Neural cell (in vitro differentiated cells): ENCODE measurements around the gene LRRC8D. TPM values are rescaled to one million over a fixed set of nuclear protein-coding genes. Genes with fewer than 3 reads are reported as not detected.

ENCODE experiments used
- H2AFZ ChIP-seq: fragments of 200-600, 300-800 bp; sonication (generic), shearing (Covaris generic); 2 replicates; pipeline ENCODE4 v1.6.0; 2014; ENCODE audit warnings: low read depth, mild to moderate bottlenecking, antibody characterized with exemption, low read length, moderate library complexity
- H3F3A ChIP-seq: fragments of 200-600 bp; shearing (Covaris generic); 2 replicates; pipeline ENCODE4 v1.6.1; 2016; ENCODE audit warnings: mild to moderate bottlenecking, moderate library complexity, mixed read lengths, antibody characterized with exemption, low read length; ENCODE audit not compliant: insufficient read depth, poor library complexity, severe bottlenecking
- H3K27ac ChIP-seq: fragments of 200-600, 300-800 bp; sonication (generic), shearing (Covaris generic); 2 replicates; pipeline ENCODE4 v1.5.1; 2014; ENCODE audit warnings: mild to moderate bottlenecking, low read length, moderate library complexity
- H3K27me3 ChIP-seq: fragments of 300-800, 200-600 bp; sonication (generic), shearing (Covaris generic); 2 replicates; pipeline ENCODE4 v1.6.0; 2014; ENCODE audit warnings: mild to moderate bottlenecking, low read depth, low read length, moderate library complexity; ENCODE audit not compliant: insufficient read depth
- H3K36me3 ChIP-seq: fragments of 300-800, 200-600 bp; sonication (generic), shearing (Covaris generic); 2 replicates; pipeline ENCODE4 v1.5.1; 2014; ENCODE audit warnings: mild to moderate bottlenecking, antibody characterized with exemption, low read length, moderate library complexity; ENCODE audit not compliant: insufficient read depth
- H3K4me2 ChIP-seq: fragments of 300-800, 200-600 bp; sonication (generic), shearing (Covaris generic); 2 replicates; pipeline ENCODE4 v1.6.0; 2014; ENCODE audit warnings: mild to moderate bottlenecking, low read length
- H3K4me3 ChIP-seq: fragments of 300-800, 200-600 bp; sonication (generic), shearing (Covaris generic); 2 replicates; pipeline ENCODE4 v1.5.1; 2014; ENCODE audit warnings: mild to moderate bottlenecking, low read length, moderate library complexity
- H3K79me2 ChIP-seq: fragments of 200-600 bp; shearing (Covaris generic); replicated peaks from 2 replicates; pipeline ENCODE4 v1.6.0; 2014; ENCODE audit warnings: mild to moderate bottlenecking, low read length, moderate library complexity; ENCODE audit not compliant: insufficient read depth
- H3K9ac ChIP-seq: fragments of 300-800, 200-600 bp; sonication (generic), shearing (Covaris generic); 2 replicates; pipeline ENCODE4 v1.6.1; 2016; ENCODE audit warnings: mild to moderate bottlenecking, low read length, mixed read lengths
- H3K9me2 ChIP-seq: fragments of 200-600 bp; shearing (Covaris generic); 2 replicates; pipeline ENCODE4 v1.6.1; 2016; ENCODE audit warnings: mild to moderate bottlenecking, low read length, mixed read lengths; ENCODE audit not compliant: insufficient read depth
- H3K9me3 ChIP-seq: fragments of 200-600, 300-800 bp; sonication (generic), shearing (Covaris generic); 2 replicates; pipeline ENCODE4 v1.6.1; 2016; ENCODE audit warnings: mild to moderate bottlenecking, mixed run types, low read length, moderate library complexity, mixed read lengths
- H4K20me1 ChIP-seq: fragments of 200-600 bp; shearing (Covaris generic); 2 replicates; pipeline ENCODE4 v1.6.1; 2016; ENCODE audit warnings: mild to moderate bottlenecking, mixed run types; ENCODE audit not compliant: insufficient read depth
- CTCF ChIP-seq: fragments of 450-650 bp; IDR thresholded peaks from 2 replicates; pipeline ENCODE4 v1.5.1; 2014; ENCODE audit warnings: antibody characterized with exemption, mild to moderate bottlenecking, moderate library complexity; ENCODE audit not compliant: poor library complexity, severe bottlenecking
- EP300 ChIP-seq: fragments of 450-650 bp; conservative IDR thresholded peaks from 2 replicates; pipeline ENCODE4 v1.6.1; 2014; ENCODE audit warnings: antibody characterized with exemption, mild to moderate bottlenecking, moderate library complexity; ENCODE audit not compliant: poor library complexity, severe bottlenecking
- RAD21 ChIP-seq: fragments of 450-650 bp; conservative IDR thresholded peaks from 2 replicates; pipeline ENCODE4 v1.6.1; 2014; ENCODE audit warnings: antibody characterized with exemption, mild to moderate bottlenecking, moderate library complexity
- REST ChIP-seq: IDR thresholded peaks from 2 replicates; pipeline ENCODE4 v1.6.1; 2012; ENCODE audit warnings: borderline replicate concordance
- polyA plus RNA-seq: library from polyadenylated mRNA; depleted of rRNA; stranded (reverse); fragments of >200 nt; gene quantifications from 2 replicates; pipeline ENCODE4 v1.2.3, GENCODE V29; 2014

The LRRC8D gene
- polyA plus RNA-seq, 1 donor from 2014 or later, result 43.7 TPM

GRCh38 chr1:89822109-89822962, 1.5 kb downstream of the LRRC8D start:
- Histone ChIP-seq H3K27ac (peak overlapping the region; percentile 82), H3F3A (no peaks in the 10 kb centered on the region), H3K27me3 (no peaks in the 10 kb centered on the region), H3K36me3 (no peaks in the 10 kb centered on the region), H3K9me3 (no peaks in the 10 kb centered on the region), H3K9me2 (no peaks in the 10 kb centered on the region), H3K79me2 (peaks cover 63% of the 10 kb centered on the region), H3K4me3 (peak overlapping the region; percentile 72), H4K20me1 (no peaks in the 10 kb centered on the region), H3K4me2 (peak overlapping the region; percentile 70), H3K9ac (peak overlapping the region; percentile 93), H2AFZ (peak overlapping the region; percentile 60)
- TF ChIP-seq RAD21 (no peak), REST (peak; percentile 3)

GRCh38 chr1:89822999-89823628, 2.3 kb downstream of the LRRC8D start:
- H2AFZ ChIP-seq, result no peak overlapping the region
- peaks cover 71% of the 10 kb centered on the region for H3K79me2 ChIP-seq
- no peaks in the 10 kb centered on the region for H3F3A ChIP-seq
- no peaks in the 10 kb centered on the region for H3K9me3 ChIP-seq
- H3K9me2 ChIP-seq, result no peaks in the 10 kb centered on the region
- peak overlapping the region; percentile 70 for H3K4me2 ChIP-seq
- no peaks in the 10 kb centered on the region for H3K27me3 ChIP-seq
- H3K36me3 ChIP-seq, result no peaks in the 10 kb centered on the region
- no peak overlapping the region for H3K27ac ChIP-seq
- no peak overlapping the region for H3K9ac ChIP-seq
- peak overlapping the region; percentile 72 for H3K4me3 ChIP-seq
- H4K20me1 ChIP-seq, result no peaks in the 10 kb centered on the region
- no peak for TF ChIP-seq EP300
- TF ChIP-seq CTCF, result no peak

GRCh38 chr1:89823679-89824292, 3.0 kb downstream of the LRRC8D start:
- Histone ChIP-seq H3K27me3 (no peaks in the 10 kb centered on the region), H4K20me1 (no peaks in the 10 kb centered on the region), H3K27ac (no peak overlapping the region), H3K9me2 (no peaks in the 10 kb centered on the region), H3K9ac (no peak overlapping the region), H3K9me3 (no peaks in the 10 kb centered on the region), H3F3A (no peaks in the 10 kb centered on the region), H3K4me3 (peak overlapping the region; percentile 72), H2AFZ (no peak overlapping the region), H3K36me3 (no peaks in the 10 kb centered on the region), H3K79me2 (peaks cover 74% of the 10 kb centered on the region), H3K4me2 (peak overlapping the region; percentile 70)
- TF ChIP-seq REST (no peak), RAD21 (no peak)
